ENCODE measurements around the gene MTERF4. TPM values are rescaled to one million over a fixed set of nuclear protein-coding genes. Genes with fewer than 3 reads are reported as not detected.

MTERF4 gene
- total RNA-seq, 1 experiment from 2014 or later, result 13.6 TPM

DNA sequence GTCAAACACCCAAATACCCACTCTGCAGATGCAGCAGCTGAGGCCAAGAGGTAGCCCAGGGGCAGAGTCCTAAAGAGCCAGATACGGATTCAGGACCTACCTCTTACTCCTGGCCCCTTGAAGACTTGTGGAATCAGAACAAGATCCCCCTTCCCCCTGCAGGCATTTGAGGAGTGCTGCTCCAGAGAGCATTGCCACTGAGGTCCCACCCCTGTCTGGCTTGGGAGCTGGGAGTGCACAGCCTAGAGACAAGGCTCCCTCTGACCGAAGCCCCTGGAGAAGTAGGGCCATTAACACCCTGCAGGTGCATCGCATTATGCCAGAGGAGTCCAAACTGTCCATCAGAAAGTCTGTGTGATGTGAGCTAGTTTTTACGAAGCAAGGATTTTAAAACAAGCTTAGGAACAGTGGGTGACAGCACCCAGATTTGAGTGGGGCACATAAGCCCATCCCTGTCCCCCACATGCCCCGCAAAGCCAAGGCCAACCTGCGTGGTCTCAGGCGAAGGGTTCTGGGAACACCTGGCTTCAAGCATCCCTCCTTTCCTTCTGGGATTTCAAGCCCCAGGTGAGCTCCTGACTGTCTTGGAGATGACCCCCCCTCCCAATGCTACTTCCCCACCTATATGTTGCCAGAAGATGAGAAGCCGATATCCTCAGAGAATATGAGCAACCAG, 48.4 kb downstream of the MTERF4 start:
- Histone ChIP-seq H3K4me3 (ENCODE audit: low read length) (no peak overlapping the region), H3K4me2 (ENCODE audit: low read length) (no peak overlapping the region), H3K27ac (ENCODE audit: low read length) (no peak overlapping the region), H3K79me2 (ENCODE audit: low read length) (no peaks in the 10 kb centered on the region), H3K9ac (ENCODE audit: low read length) (no peak overlapping the region), H3F3A (ENCODE audit: low read length, unreplicated experiment) (no peaks in the 10 kb centered on the region), H4K20me1 (ENCODE audit: low read length) (no peaks in the 10 kb centered on the region), H3K9me3 (ENCODE audit: low read length) (no peaks in the 10 kb centered on the region), H2AFZ (ENCODE audit: low read length) (no peak overlapping the region), H3K4me1 (ENCODE audit: insufficient read depth, low read length) (no peaks in the 10 kb centered on the region), H3K9me2 (replicated peaks; ENCODE audit: low read length) (no peaks in the 10 kb centered on the region), H3K27me3 (ENCODE audit: low read length) (no peaks in the 10 kb centered on the region), H3K36me3 (ENCODE audit: low read depth, low read length) (no peaks in the 10 kb centered on the region)
- CTCF ChIA-PET, result no interaction called here
- DNase-seq (no peak), ATAC-seq (no peak)
- intact Hi-C loops (cut with micrococcal nuclease), result no loop called here
- BruUV-seq (replicated peaks), result no TSS peak
- POLR2A ChIA-PET (ENCODE audit: unreplicated experiment), result no interaction called here
- TF ChIP-seq EZH2phosphoT487 (IDR thresholded peaks at IDR 0.05; ENCODE audit: borderline replicate concordance, low read length), result no peak
- no peak for TF ChIP-seq EZH2 (IDR thresholded peaks at IDR 0.05; ENCODE audit: low read length, unreplicated experiment)
- TF ChIP-seq, protein P1, sequence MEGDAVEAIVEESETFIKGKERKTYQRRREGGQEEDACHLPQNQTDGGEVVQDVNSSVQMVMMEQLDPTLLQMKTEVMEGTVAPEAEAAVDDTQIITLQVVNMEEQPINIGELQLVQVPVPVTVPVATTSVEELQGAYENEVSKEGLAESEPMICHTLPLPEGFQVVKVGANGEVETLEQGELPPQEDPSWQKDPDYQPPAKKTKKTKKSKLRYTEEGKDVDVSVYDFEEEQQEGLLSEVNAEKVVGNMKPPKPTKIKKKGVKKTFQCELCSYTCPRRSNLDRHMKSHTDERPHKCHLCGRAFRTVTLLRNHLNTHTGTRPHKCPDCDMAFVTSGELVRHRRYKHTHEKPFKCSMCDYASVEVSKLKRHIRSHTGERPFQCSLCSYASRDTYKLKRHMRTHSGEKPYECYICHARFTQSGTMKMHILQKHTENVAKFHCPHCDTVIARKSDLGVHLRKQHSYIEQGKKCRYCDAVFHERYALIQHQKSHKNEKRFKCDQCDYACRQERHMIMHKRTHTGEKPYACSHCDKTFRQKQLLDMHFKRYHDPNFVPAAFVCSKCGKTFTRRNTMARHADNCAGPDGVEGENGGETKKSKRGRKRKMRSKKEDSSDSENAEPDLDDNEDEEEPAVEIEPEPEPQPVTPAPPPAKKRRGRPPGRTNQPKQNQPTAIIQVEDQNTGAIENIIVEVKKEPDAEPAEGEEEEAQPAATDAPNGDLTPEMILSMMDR (conservative IDR thresholded peaks at IDR 0.05; ENCODE audit: low read depth, low read length), result no peak

DNA sequence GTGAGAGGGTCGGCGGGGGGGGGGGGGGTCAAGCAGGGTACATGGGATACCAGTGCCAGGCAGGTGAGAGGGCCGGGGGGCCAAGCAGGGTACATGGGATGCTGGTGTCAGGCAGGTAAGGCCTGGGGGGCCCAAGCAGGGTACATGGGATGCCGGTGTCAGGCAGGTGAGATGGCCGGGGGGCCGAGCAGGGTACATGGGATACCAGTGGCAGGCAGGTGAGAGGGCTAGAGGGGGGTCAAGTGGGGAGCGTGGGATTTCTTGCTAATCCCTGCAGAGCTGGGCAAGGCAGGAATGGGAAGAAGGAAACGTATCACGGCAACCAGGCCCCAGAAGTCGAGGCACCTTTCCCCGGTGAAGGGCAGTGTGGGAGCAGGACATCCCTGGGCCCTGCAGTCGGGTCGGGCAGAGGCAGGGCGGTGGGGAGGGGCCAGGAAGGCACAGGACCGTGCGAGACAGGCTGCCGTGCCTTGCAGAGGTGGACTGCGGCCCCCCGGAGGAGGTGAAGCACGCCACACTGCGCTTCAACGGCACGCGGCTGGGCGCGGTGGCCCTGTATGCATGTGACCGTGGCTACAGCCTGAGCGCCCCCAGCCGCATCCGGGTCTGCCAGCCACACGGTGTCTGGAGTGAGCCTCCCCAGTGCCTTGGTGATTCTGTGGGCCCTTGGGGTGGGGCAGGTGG, 49.3 kb downstream of the MTERF4 start:
- H3K9me3 ChIP-seq (ENCODE audit: low read length), result no peaks in the 10 kb centered on the region
- TF ChIP-seq, protein P1 (conservative IDR thresholded peaks at IDR 0.05; ENCODE audit: low read depth, low read length), result no peak
- no peaks in the 10 kb centered on the region for H3K27me3 ChIP-seq (ENCODE audit: low read length)
- POLR2A ChIA-PET (ENCODE audit: unreplicated experiment), result no interaction called here
- no peaks in the 10 kb centered on the region for H4K20me1 ChIP-seq (ENCODE audit: low read length)
- H3K4me1 ChIP-seq (ENCODE audit: insufficient read depth, low read length), result no peaks in the 10 kb centered on the region
- H3K79me2 ChIP-seq (ENCODE audit: low read length), result no peaks in the 10 kb centered on the region
- no peak overlapping the region for H3K27ac ChIP-seq (ENCODE audit: low read length)
- no peaks in the 10 kb centered on the region for H3F3A ChIP-seq (ENCODE audit: low read length, unreplicated experiment)
- BruUV-seq (replicated peaks), result no TSS peak
- H2AFZ ChIP-seq (ENCODE audit: low read length), result no peak overlapping the region
- DNase-seq, result no peak
- H3K4me2 ChIP-seq (ENCODE audit: low read length), result no peak overlapping the region
- ATAC-seq, result no peak
- H3K36me3 ChIP-seq (ENCODE audit: low read depth, low read length), result no peaks in the 10 kb centered on the region
- no peak overlapping the region for H3K4me3 ChIP-seq (ENCODE audit: low read length)
- intact Hi-C loops (cut with micrococcal nuclease), result no loop called here
- no peaks in the 10 kb centered on the region for H3K9me2 ChIP-seq (replicated peaks; ENCODE audit: low read length)
- no peak overlapping the region for H3K9ac ChIP-seq (ENCODE audit: low read length)
- CTCF ChIA-PET, result no interaction called here

Measured in PC-3 (cell line).